GM23338 (cell line): ENCODE data around the gene GNAI2.

Source experiments
- CTCF ChIP-seq, 2 experiments: fragments of 200-600 bp in 1 of 2; sonication (generic) in 1 of 2; conservative IDR thresholded peaks; 2 replicates each; pipeline versions ENCODE4 v1.5.1 to v1.6.1; 2016 to 2017; ENCODE audit warnings: antibody characterized with exemption in 2 of 2, low read depth in 2 of 2, mild to moderate bottlenecking in 2 of 2, moderate library complexity in 1 of 2
- ETS1 ChIP-seq: IDR thresholded peaks from 2 replicates; pipeline ENCODE4 v1.6.1; 2016; ENCODE audit warnings: antibody characterized with exemption
- EZH2 ChIP-seq: fragments of 200-600 bp; sonication (generic); IDR thresholded peaks from one replicate; pipeline ENCODE4 v1.8.0; 2017; ENCODE audit warnings: antibody characterized with exemption, mild to moderate bottlenecking, low read depth; ENCODE audit not compliant: unreplicated experiment
- EZH2phosphoT487 ChIP-seq: fragments of 200-600 bp; sonication (generic); IDR thresholded peaks from one replicate; pipeline ENCODE4 v1.8.1; 2018; ENCODE audit warnings: antibody characterized with exemption; ENCODE audit not compliant: unreplicated experiment
- JUNB ChIP-seq: IDR thresholded peaks from one replicate; pipeline ENCODE4 v1.6.1; 2016; ENCODE audit warnings: antibody characterized with exemption; ENCODE audit not compliant: unreplicated experiment
- POLR2AphosphoS5 ChIP-seq: IDR thresholded peaks from 2 replicates; pipeline ENCODE4 v1.6.1; 2016; ENCODE audit warnings: antibody characterized with exemption, low read depth
- REST ChIP-seq: IDR thresholded peaks from one replicate; pipeline ENCODE4 v1.6.1; 2018; ENCODE audit warnings: antibody characterized with exemption; ENCODE audit not compliant: unreplicated experiment
- STAT1 ChIP-seq: IDR thresholded peaks from one replicate; pipeline ENCODE4 v1.6.1; 2016; ENCODE audit warnings: antibody characterized with exemption; ENCODE audit not compliant: unreplicated experiment

GRCh38 chr3:50192689-50193141 is 43.3 kb upstream of the GNAI2 start:
- TF ChIP-seq CTCF (conservative IDR thresholded peaks at IDR 0.05; ENCODE audit: low read depth in 2 of 2) (peak; percentile 93 to 95), EZH2 (no peak), JUNB (no peak), ETS1 (no peak), EZH2phosphoT487 (no peak), REST (no peak), STAT1 (no peak), POLR2AphosphoS5 (no peak)
